B cell (primary cell): ENCODE results near the gene IQCM.

Experiments
- EZH2 ChIP-seq: IDR thresholded peaks from 2 replicates; pipeline ENCODE4 v1.6.1; 2012; ENCODE audit warnings: borderline replicate concordance, low read depth, mild to moderate bottlenecking, moderate library complexity, low read length; ENCODE audit not compliant: insufficient read depth, poor library complexity, severe bottlenecking
- TF ChIP-seq, protein P1 (sequence below): fragments of 200-600 bp; IDR thresholded peaks from one replicate; pipeline ENCODE4 v1.8.0; 2022; ENCODE audit warnings: antibody characterized with exemption, mild to moderate bottlenecking

DNA sequence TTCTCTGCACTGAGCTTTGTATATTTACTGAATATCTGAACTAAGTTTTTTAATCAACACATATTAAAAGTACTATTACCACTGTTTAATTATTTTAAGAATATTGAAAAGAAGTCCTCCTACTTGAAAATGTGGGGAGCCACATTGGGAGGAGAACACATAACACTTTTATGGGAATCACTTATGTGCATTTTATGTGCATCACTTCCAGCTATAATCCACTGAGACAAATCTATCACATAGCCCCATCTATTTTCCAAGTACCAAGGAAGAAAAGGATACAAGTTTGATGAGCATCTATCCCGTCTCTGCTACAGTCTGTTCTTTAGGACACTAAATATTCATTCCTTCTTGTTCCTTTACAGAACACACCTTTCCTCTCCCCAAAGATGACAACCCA lies 87.2 kb downstream of the IQCM start:
- TF ChIP-seq, protein P1, sequence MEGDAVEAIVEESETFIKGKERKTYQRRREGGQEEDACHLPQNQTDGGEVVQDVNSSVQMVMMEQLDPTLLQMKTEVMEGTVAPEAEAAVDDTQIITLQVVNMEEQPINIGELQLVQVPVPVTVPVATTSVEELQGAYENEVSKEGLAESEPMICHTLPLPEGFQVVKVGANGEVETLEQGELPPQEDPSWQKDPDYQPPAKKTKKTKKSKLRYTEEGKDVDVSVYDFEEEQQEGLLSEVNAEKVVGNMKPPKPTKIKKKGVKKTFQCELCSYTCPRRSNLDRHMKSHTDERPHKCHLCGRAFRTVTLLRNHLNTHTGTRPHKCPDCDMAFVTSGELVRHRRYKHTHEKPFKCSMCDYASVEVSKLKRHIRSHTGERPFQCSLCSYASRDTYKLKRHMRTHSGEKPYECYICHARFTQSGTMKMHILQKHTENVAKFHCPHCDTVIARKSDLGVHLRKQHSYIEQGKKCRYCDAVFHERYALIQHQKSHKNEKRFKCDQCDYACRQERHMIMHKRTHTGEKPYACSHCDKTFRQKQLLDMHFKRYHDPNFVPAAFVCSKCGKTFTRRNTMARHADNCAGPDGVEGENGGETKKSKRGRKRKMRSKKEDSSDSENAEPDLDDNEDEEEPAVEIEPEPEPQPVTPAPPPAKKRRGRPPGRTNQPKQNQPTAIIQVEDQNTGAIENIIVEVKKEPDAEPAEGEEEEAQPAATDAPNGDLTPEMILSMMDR, result no peak
- no peak for TF ChIP-seq EZH2
